K562 (cell line): ENCODE data around the gene HHEX. TPM values are rescaled to one million over a fixed set of nuclear protein-coding genes. Genes with fewer than 3 reads are reported as not detected.

Experiments used
- CBFA2T2 ChIP-seq: fragments of 450-650 bp; conservative IDR thresholded peaks from 2 replicates; pipeline ENCODE4 v1.6.1; 2017; ENCODE audit warnings: mild to moderate bottlenecking
- PHF20 ChIP-seq: fragments of 450-650 bp; IDR thresholded peaks from 2 replicates; pipeline ENCODE4 v1.6.1; 2018; ENCODE audit not compliant: partially characterized antibody
- REST ChIP-seq, 2 experiments: fragments of 450-650 bp; formaldehyde crosslinking in 1 of 2; IDR thresholded peaks; 2 replicates each; pipeline versions ENCODE4 v1.4.0 to v1.6.1; 2014 to 2020; ENCODE audit warnings: mild to moderate bottlenecking in 2 of 2, borderline replicate concordance in 1 of 2, low read depth in 1 of 2
- SRSF1 ChIP-seq: fragments of 200-400 bp; formaldehyde crosslinking; IDR thresholded peaks from 2 replicates; pipeline ENCODE4 v1.6.1; 2017; ENCODE audit warnings: mild to moderate bottlenecking, low read depth, low read length, moderate library complexity
- polyA plus RNA-seq, 8 experiments: library from polyadenylated mRNA; depleted of rRNA in 4 of 8; stranded (reverse) in 5 of 8; unstranded in 3 of 8; fragments of >200 nt; fragmentation: Nextera tagmentation in 2 of 8; fragmentation: Illumina TruSeq in 1 of 8; extraction: Ambion mirVana in 2 of 8; extraction: Trizol in 1 of 8; gene quantifications; 2 replicates each; pipeline versions ENCODE4 v1.2.1 to v1.2.3, GENCODE V29; 2011 to 2014; ENCODE audit warnings: inconsistent platforms in 1 of 8, missing spikeins in 1 of 8
- total RNA-seq, 7 experiments: library from RNA; depleted of rRNA in 6 of 7; stranded (reverse); fragments of >200 nt in 6 of 7; fragmentation: Illumina TruSeq in 2 of 7; extraction: Trizol in 2 of 7; gene quantifications; 2 replicates each; pipeline versions ENCODE4 v1.2.1 to v1.2.3, GENCODE V29; 2011 to 2021; ENCODE audit warnings: low replicate concordance in 1 of 7

Gene HHEX
- total and polyA plus RNA-seq, 9 of the 15 experiments (the other 6 are each of a cell fraction or from before 2014, with no cell fraction given), result 37.2 to 133 (median 80.2) TPM

DNA sequence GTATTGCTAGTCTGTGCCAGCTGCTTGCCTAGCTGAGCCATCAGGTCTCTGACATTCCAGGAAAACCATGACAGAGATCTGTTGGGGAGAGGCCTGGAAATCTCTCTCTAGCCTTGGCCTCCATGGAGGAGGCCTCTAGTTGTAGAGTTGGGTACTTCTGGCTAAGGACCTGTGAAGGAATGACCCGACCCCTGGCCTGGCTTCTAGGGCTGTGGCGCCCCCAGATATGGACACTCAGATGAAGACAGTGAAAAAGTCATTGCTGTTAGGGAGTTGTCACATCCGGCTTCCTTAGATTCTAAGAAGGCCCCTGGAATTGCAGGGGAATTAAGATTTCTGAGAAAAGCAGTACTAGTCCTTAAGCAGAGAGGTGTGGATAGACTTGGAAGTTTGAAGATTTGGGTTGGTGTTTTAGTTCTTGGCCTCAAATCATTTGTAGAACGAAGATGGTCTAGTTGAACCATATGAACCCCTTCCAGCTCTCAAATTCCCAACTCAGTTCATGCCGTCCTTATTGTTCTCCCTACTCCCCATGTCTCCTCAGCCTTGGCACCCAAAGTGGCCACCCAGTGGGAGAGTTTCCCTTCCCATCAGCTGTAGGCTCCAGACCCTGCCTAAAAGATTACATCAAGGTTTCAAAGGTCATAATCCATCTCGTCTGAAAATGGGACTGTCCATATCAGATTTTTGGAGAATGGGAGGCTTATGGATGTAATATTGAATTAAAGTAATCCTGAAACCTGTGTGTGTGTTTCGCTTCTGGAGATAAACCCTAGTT is 7.0 kb downstream of the HHEX start (continued):
- TF ChIP-seq SRSF1 (no peak), PHF20 (peak; percentile 2), CBFA2T2 (0 out of 2 replicates have a peak, but pooled peaks have one; percentile 10), REST (IDR thresholded peaks at IDR 0.05; ENCODE audit: borderline replicate concordance) (0 out of 2 replicates have a peak, but pooled peaks have one; percentile 5), REST (CRISPR knock-in tag; IDR thresholded peaks at IDR 0.05; ENCODE audit: low read depth) (no peak)
- TF ChIP-seq, all 486 proteins: peak for 41
